HCT116 (cell line): ENCODE data around the gene RHBDD3. TPM values are rescaled to one million over a fixed set of nuclear protein-coding genes. Genes with fewer than 3 reads are reported as not detected.

Source experiments
- ATAC-seq: fragments of 200-7000 bp; cut with Tn5 transposase; 2 replicates; pipeline ENCODE4 v1.9.1; 2020; ENCODE audit warnings: mild to moderate bottlenecking, moderate library complexity
- BruUV-seq: library from RNA; stranded (reverse); fragments of 400-500 nt; replicated peaks from 2 replicates; lab custom pipeline; 2021; lab: Mats Ljungman, UMichigan
- CTCF ChIA-PET: fragments of 300-600 bp; sonication (Branson Sonifier 250); formaldehyde crosslinking; loops from one replicate; lab custom pipeline; 2021; ENCODE audit warnings: antibody characterized with exemption; lab: Charles Lee
- POLR2A ChIA-PET: fragments of 300-600, 350-600 bp; sonication (Branson Sonifier 250); formaldehyde crosslinking; loops from one replicate; lab custom pipeline; 2021; ENCODE audit warnings: antibody characterized with exemption; lab: Charles Lee
- RAD21 ChIA-PET, 2 experiments: fragments of 300-600 bp; sonication (Branson Sonifier 250); formaldehyde crosslinking; loops; one replicate each; lab custom pipeline; 2023; ENCODE audit warnings: low total read pairs in 2 of 2; ENCODE audit not compliant: uncharacterized antibody in 2 of 2, unreplicated experiment in 2 of 2, low non-redundant PET in 1 of 2; lab: Charles Lee
- DNase-seq: peaks from one replicate; pipeline ENCODE4 v3.0.0-alpha.2; 2010; ENCODE audit warnings: low read depth, low spot score
- H2AFZ ChIP-seq: fragments of 200-600 bp; shearing (Covaris generic), sonication (generic); 2 replicates; pipeline ENCODE4 v1.6.1; 2017; ENCODE audit warnings: low read depth, mixed run types, mixed read lengths, antibody characterized with exemption, low read length; ENCODE audit not compliant: poor library complexity, severe bottlenecking
- H3K27ac ChIP-seq: 2 replicates; pipeline ENCODE4 v1.5.1; 2012; ENCODE audit warnings: low read depth, low read length
- H3K27me3 ChIP-seq: fragments of 200-600 bp; sonication (generic); 2 replicates; pipeline ENCODE4 v1.6.1; 2016; ENCODE audit warnings: mixed run types, low read length, mixed read lengths; ENCODE audit not compliant: insufficient read depth
- H3K36me3 ChIP-seq, 2 experiments: fragments of 200-500 bp in 1 of 2; fragments of 200-600 bp in 1 of 2; sonication (Bioruptor generic) in 1 of 2; sonication (generic) in 1 of 2; 2 replicates each; pipeline versions ENCODE4 v1.5.1 to v1.6.1; 2014 to 2016; ENCODE audit warnings: low read length in 2 of 2, inconsistent platforms in 1 of 2, mixed read lengths in 1 of 2, mixed run types in 1 of 2; ENCODE audit not compliant: insufficient read depth in 2 of 2, control insufficient read depth in 1 of 2
- H3K4me1 ChIP-seq, 2 experiments: fragments of 200-600 bp in 1 of 2; sonication (generic) in 1 of 2; 2 replicates each; pipeline versions ENCODE4 v1.5.1 to v1.6.1; 2012 to 2017; ENCODE audit warnings: low read length in 2 of 2, inconsistent platforms in 1 of 2, mild to moderate bottlenecking in 1 of 2, mixed read lengths in 1 of 2, mixed run types in 1 of 2, moderate library complexity in 1 of 2; ENCODE audit not compliant: insufficient read depth in 2 of 2, control insufficient read depth in 1 of 2
- H3K4me2 ChIP-seq: fragments of 200-600 bp; sonication (generic); 2 replicates; pipeline ENCODE4 v1.6.1; 2017; ENCODE audit warnings: mixed run types, low read length, mixed read lengths
- H3K4me3 ChIP-seq, 2 experiments: fragments of 200-600 bp in 1 of 2; sonication (generic) in 1 of 2; replicated peaks in 1 of 2; 2 replicates each; pipeline ENCODE4 v1.5.1; 2011 to 2016; ENCODE audit warnings: low read length in 2 of 2, control low read depth in 1 of 2, low read depth in 1 of 2, mild to moderate bottlenecking in 1 of 2, mixed read lengths in 1 of 2, mixed run types in 1 of 2
- H3K79me2 ChIP-seq: fragments of 200-600 bp; sonication (generic); 2 replicates; pipeline ENCODE4 v1.6.1; 2017; ENCODE audit warnings: mild to moderate bottlenecking, mixed run types, low read length, moderate library complexity, mixed read lengths; ENCODE audit not compliant: insufficient read depth
- H3K9ac ChIP-seq: fragments of 200-600 bp; sonication (generic); 2 replicates; pipeline ENCODE4 v1.6.1; 2016; ENCODE audit warnings: low read length, mixed read lengths
- H3K9me2 ChIP-seq: fragments of 200-600 bp; sonication (generic), shearing (Covaris generic); 2 replicates; pipeline ENCODE4 v1.6.1; 2017; ENCODE audit warnings: mixed run types, mild to moderate bottlenecking, moderate library complexity; ENCODE audit not compliant: insufficient read depth
- H3K9me3 ChIP-seq, 2 experiments: fragments of 200-500 bp in 1 of 2; fragments of 200-600 bp in 1 of 2; sonication (Bioruptor generic) in 1 of 2; sonication (generic) in 1 of 2; 2 replicates each; pipeline ENCODE4 v1.6.1; 2014 to 2017; ENCODE audit warnings: low read length in 2 of 2, mixed read lengths in 2 of 2, inconsistent platforms in 1 of 2, low read depth in 1 of 2, mild to moderate bottlenecking in 1 of 2, mixed run types in 1 of 2, moderate library complexity in 1 of 2; ENCODE audit not compliant: control insufficient read depth in 1 of 2, insufficient read depth in 1 of 2
- H4K20me1 ChIP-seq: fragments of 200-600 bp; sonication (generic), shearing (Covaris generic); 2 replicates; pipeline ENCODE4 v1.6.1; 2017; ENCODE audit warnings: mixed run types, mild to moderate bottlenecking, moderate library complexity; ENCODE audit not compliant: insufficient read depth
- CBX3 ChIP-seq: IDR thresholded peaks from 2 replicates; pipeline ENCODE4 v1.6.1; 2012; ENCODE audit warnings: low read depth
- CEBPB ChIP-seq: IDR thresholded peaks from 2 replicates; pipeline ENCODE4 v1.6.1; 2012; ENCODE audit warnings: low read depth
- EGR1 ChIP-seq: IDR thresholded peaks from 2 replicates; pipeline ENCODE4 v1.6.1; 2012; ENCODE audit warnings: low read depth
- ZFX ChIP-seq: fragments of 450-650 bp; IDR thresholded peaks from 2 replicates; pipeline ENCODE4 v1.6.1; 2017
- intact Hi-C: fragments of 100-400 bp; cut with micrococcal nuclease; formaldehyde crosslinking; loops from 2 replicates; pipeline ENCODE4 v1.10.0; 2022
- total RNA-seq: library from RNA; stranded (reverse); gene quantifications from one replicate; pipeline ENCODE4 v1.2.1, GENCODE V29; 2021; ENCODE audit not compliant: unreplicated experiment
- TF ChIP-seq, protein P1 (sequence below): IDR thresholded peaks from 2 replicates; pipeline ENCODE4 v1.6.1; 2012; ENCODE audit warnings: low read depth
- TF ChIP-seq, protein P2 (sequence below): IDR thresholded peaks from 2 replicates; pipeline ENCODE4 v1.6.1; 2012
- TF ChIP-seq, protein P3 (sequence below): IDR thresholded peaks from 2 replicates; pipeline ENCODE4 v1.6.1; 2011; ENCODE audit warnings: mild to moderate bottlenecking, low read length, moderate library complexity; ENCODE audit not compliant: insufficient replicate concordance; ENCODE audit errors: extremely low read depth

Gene RHBDD3
- total RNA-seq, 1 experiment from 2014 or later: 30.2 TPM

- peaks cover 84% of the 10 kb centered on the region for H3K79me2 ChIP-seq
- H3K4me3 ChIP-seq: no peak overlapping the region
- RAD21 ChIA-PET: no interaction called here
- no peak for ATAC-seq
- CTCF ChIA-PET: interaction anchor here (1.0 kb wide), 1 partner anchor 14 kb away, joined by 3 read pairs; the partner anchor contains the start of gene GAS2L1
- H3K9ac ChIP-seq: no peak overlapping the region
- no peak overlapping the region for H2AFZ ChIP-seq
- peaks cover 78 to 95% of the 10 kb centered on the region in 2 experiments for H3K36me3 ChIP-seq
- DNase-seq: no peak
- POLR2A ChIA-PET: no interaction called here
- H3K4me2 ChIP-seq: no peak overlapping the region
- no peaks in the 10 kb centered on the region for H3K9me2 ChIP-seq
- intact Hi-C loops: no loop called here
- peaks cover 42% of the 10 kb centered on the region; the same call in 1 of the 2 replicates for H4K20me1 ChIP-seq
- no TSS peak for BruUV-seq
- no peak for TF ChIP-seq ZFX
- TF ChIP-seq, protein P1, sequence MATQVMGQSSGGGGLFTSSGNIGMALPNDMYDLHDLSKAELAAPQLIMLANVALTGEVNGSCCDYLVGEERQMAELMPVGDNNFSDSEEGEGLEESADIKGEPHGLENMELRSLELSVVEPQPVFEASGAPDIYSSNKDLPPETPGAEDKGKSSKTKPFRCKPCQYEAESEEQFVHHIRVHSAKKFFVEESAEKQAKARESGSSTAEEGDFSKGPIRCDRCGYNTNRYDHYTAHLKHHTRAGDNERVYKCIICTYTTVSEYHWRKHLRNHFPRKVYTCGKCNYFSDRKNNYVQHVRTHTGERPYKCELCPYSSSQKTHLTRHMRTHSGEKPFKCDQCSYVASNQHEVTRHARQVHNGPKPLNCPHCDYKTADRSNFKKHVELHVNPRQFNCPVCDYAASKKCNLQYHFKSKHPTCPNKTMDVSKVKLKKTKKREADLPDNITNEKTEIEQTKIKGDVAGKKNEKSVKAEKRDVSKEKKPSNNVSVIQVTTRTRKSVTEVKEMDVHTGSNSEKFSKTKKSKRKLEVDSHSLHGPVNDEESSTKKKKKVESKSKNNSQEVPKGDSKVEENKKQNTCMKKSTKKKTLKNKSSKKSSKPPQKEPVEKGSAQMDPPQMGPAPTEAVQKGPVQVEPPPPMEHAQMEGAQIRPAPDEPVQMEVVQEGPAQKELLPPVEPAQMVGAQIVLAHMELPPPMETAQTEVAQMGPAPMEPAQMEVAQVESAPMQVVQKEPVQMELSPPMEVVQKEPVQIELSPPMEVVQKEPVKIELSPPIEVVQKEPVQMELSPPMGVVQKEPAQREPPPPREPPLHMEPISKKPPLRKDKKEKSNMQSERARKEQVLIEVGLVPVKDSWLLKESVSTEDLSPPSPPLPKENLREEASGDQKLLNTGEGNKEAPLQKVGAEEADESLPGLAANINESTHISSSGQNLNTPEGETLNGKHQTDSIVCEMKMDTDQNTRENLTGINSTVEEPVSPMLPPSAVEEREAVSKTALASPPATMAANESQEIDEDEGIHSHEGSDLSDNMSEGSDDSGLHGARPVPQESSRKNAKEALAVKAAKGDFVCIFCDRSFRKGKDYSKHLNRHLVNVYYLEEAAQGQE: no peak
- TF ChIP-seq CBX3: no peak
- TF ChIP-seq, protein P2, sequence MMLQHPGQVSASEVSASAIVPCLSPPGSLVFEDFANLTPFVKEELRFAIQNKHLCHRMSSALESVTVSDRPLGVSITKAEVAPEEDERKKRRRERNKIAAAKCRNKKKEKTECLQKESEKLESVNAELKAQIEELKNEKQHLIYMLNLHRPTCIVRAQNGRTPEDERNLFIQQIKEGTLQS: no peak
- TF ChIP-seq EGR1: no peak
- no peak for TF ChIP-seq CEBPB
- TF ChIP-seq, protein P3, sequence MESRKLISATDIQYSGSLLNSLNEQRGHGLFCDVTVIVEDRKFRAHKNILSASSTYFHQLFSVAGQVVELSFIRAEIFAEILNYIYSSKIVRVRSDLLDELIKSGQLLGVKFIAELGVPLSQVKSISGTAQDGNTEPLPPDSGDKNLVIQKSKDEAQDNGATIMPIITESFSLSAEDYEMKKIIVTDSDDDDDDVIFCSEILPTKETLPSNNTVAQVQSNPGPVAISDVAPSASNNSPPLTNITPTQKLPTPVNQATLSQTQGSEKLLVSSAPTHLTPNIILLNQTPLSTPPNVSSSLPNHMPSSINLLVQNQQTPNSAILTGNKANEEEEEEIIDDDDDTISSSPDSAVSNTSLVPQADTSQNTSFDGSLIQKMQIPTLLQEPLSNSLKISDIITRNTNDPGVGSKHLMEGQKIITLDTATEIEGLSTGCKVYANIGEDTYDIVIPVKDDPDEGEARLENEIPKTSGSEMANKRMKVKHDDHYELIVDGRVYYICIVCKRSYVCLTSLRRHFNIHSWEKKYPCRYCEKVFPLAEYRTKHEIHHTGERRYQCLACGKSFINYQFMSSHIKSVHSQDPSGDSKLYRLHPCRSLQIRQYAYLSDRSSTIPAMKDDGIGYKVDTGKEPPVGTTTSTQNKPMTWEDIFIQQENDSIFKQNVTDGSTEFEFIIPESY: no peak
- no peak overlapping the region for H3K27ac ChIP-seq
- no peaks in the 10 kb centered on the region for H3K27me3 ChIP-seq
- H3K4me1 ChIP-seq: peaks cover 0 to 3% of the 10 kb centered on the region in 2 experiments; a peak in 1 of 4 replicates
- H3K9me3 ChIP-seq: no peaks in the 10 kb centered on the region
These were observed 24.6 kb upstream of the RHBDD3 start for GRCh38 chr22:29292379-29292778.
